ENCODE results near the gene TDRKH. TPM values are rescaled to one million over a fixed set of nuclear protein-coding genes. Genes with fewer than 3 reads are reported as not detected.

The TDRKH gene
- total and polyA plus RNA-seq, 2 of the 13 experiments (the other 11 are each of a cell fraction or from before 2014, with no cell fraction given) = 3.9 to 5.4 TPM

DNA sequence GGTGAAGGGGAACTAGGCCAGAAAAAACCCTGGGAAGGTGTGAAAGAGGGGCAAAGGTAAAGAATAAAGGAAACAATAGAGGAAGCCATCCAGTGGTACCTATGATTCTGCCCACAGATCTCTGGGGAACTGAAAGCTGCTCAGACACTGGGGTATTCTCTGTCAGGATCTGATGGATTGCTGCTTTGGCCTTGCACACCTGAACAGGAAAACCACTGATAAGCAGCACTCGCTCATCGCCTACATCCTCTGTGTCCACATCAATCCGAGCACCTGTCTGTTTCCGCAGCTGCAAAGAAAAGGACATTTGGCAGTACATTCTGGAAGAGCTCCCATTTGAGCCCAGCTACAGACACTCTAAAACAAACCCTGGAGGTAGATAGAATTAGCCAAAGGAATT lies 10.4 kb downstream of the TDRKH start:
- in situ Hi-C loops (cut with HindIII; ENCODE audit: extremely low pct_ligation_motif_present, low pct_unique_long_range_greater_than_20kb) = no loop called here
- Histone ChIP-seq H2AFZ (ENCODE audit: low read length) (no peak overlapping the region), H3K27ac (ENCODE audit: extremely low read length, insufficient read depth, low read length) (no peak overlapping the region), H3K36me3 (replicated peaks in 1 of 2; ENCODE audit: control insufficient read depth in 1 of 2, insufficient read depth in 2 of 2, low read length in 2 of 2) (no peaks in the 10 kb centered on the region; a peak in 1 of 5 replicates), H4K20me1 (ENCODE audit: insufficient read depth, low read length) (no peaks in the 10 kb centered on the region), H3K4me1 (ENCODE audit: insufficient read depth, low read length) (no peaks in the 10 kb centered on the region), H3K9ac (ENCODE audit: insufficient read depth, low read depth, low read length) (no peak overlapping the region), H3K4me2 (ENCODE audit: low read depth, low read length) (no peak overlapping the region), H3K9me3 (ENCODE audit: low read length) (no peaks in the 10 kb centered on the region), H3K4me3 (replicated peaks in 1 of 3; ENCODE audit: insufficient read depth in 1 of 3, low read depth in 2 of 3, low read length in 3 of 3) (no peak overlapping the region), H3K79me2 (ENCODE audit: insufficient read depth, low read length) (no peaks in the 10 kb centered on the region), H3K27me3 (ENCODE audit: control insufficient read depth in 1 of 2, insufficient read depth in 2 of 2, low read length in 2 of 2) (no peaks in the 10 kb centered on the region)
- DNase-seq (ENCODE audit: low spot score) (no peak), ATAC-seq (no peak), FAIRE-seq (no peak)
- 100% methylated on average over 4 of the region's 4 CpGs for WGBS (ENCODE audit: low lambda C conversion rate)
- intact Hi-C loops (cut with micrococcal nuclease; ENCODE audit: unreplicated experiment) = no loop called here
- BruUV-seq (replicated peaks) = no TSS peak
- TF ChIP-seq NFRKB (IDR thresholded peaks at IDR 0.05) (no peak), MBNL3 (CRISPR knock-in tag; conservative IDR thresholded peaks at IDR 0.05) (no peak), HOXA7 (CRISPR knock-in tag; IDR thresholded peaks at IDR 0.05) (no peak), ZNF451 (CRISPR knock-in tag; IDR thresholded peaks at IDR 0.05) (no peak), TOPORS (CRISPR knock-in tag; IDR thresholded peaks at IDR 0.05) (no peak), ZNF503 (CRISPR knock-in tag; IDR thresholded peaks at IDR 0.05) (no peak), FOXO1 (CRISPR knock-in tag; IDR thresholded peaks at IDR 0.05) (no peak), TBX2 (CRISPR knock-in tag; IDR thresholded peaks at IDR 0.05; ENCODE audit: borderline replicate concordance) (no peak), ZKSCAN1 (IDR thresholded peaks at IDR 0.05; ENCODE audit: low read length) (no peak), CHD2 (IDR thresholded peaks at IDR 0.05; ENCODE audit: low read depth, low read length) (no peak), ZSCAN5A (CRISPR knock-in tag; IDR thresholded peaks at IDR 0.05; ENCODE audit: borderline replicate concordance) (no peak), ZNF207 (IDR thresholded peaks at IDR 0.05; ENCODE audit: borderline replicate concordance) (no peak), ZNF367 (CRISPR knock-in tag; IDR thresholded peaks at IDR 0.05; ENCODE audit: borderline replicate concordance) (no peak), ARHGAP35 (CRISPR knock-in tag; IDR thresholded peaks at IDR 0.05; ENCODE audit: borderline replicate concordance) (no peak)
- TF ChIP-seq, protein P1, sequence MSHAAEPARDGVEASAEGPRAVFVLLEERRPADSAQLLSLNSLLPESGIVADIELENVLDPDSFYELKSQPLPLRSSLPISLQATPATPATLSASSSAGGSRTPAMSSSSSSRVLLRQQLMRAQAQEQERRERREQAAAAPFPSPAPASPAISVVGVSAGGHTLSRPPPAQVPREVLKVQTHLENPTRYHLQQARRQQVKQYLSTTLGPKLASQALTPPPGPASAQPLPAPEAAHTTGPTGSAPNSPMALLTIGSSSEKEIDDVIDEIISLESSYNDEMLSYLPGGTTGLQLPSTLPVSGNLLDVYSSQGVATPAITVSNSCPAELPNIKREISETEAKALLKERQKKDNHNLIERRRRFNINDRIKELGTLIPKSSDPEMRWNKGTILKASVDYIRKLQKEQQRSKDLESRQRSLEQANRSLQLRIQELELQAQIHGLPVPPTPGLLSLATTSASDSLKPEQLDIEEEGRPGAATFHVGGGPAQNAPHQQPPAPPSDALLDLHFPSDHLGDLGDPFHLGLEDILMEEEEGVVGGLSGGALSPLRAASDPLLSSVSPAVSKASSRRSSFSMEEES (CRISPR knock-in tag; IDR thresholded peaks at IDR 0.05) = no peak
- TF ChIP-seq, protein P2, sequence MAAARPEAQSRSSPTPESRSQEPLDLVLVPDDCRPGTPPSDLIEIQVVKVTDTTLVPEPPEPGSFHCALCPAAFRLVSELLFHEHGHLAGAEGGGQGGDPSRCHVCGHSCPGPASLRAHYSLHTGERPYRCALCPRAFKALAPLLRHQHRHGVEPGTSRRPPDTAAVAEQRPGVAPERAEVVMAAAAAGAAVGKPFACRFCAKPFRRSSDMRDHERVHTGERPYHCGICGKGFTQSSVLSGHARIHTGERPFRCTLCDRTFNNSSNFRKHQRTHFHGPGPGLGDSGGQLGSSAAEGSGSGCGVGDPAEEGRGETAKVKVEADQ (CRISPR knock-in tag; IDR thresholded peaks at IDR 0.05; ENCODE audit: borderline replicate concordance) = no peak
- ChIA-PET CTCF (ENCODE audit: low intra/inter-chr PET ratio, low total read pairs) (no interaction called here), POLR2A (no interaction called here)
